SU-DHL-6 (cell line): ENCODE results near the gene PRR36.

Experiments
- EZH2phosphoT487 ChIP-seq: fragments of 200-600 bp; sonication (generic), shearing (Covaris generic); conservative IDR thresholded peaks from 2 replicates; pipeline ENCODE4 v1.6.1; 2018; ENCODE audit warnings: mild to moderate bottlenecking, antibody characterized with exemption, low read length, moderate library complexity, mixed read lengths
- TF ChIP-seq, protein P1 (sequence below): fragments of 200-600 bp; sonication (generic); IDR thresholded peaks from one replicate; pipeline ENCODE4 v1.5.1; 2017; ENCODE audit warnings: antibody characterized with exemption, mild to moderate bottlenecking, low read length, moderate library complexity; ENCODE audit not compliant: insufficient read depth, poor library complexity, severe bottlenecking

DNA sequence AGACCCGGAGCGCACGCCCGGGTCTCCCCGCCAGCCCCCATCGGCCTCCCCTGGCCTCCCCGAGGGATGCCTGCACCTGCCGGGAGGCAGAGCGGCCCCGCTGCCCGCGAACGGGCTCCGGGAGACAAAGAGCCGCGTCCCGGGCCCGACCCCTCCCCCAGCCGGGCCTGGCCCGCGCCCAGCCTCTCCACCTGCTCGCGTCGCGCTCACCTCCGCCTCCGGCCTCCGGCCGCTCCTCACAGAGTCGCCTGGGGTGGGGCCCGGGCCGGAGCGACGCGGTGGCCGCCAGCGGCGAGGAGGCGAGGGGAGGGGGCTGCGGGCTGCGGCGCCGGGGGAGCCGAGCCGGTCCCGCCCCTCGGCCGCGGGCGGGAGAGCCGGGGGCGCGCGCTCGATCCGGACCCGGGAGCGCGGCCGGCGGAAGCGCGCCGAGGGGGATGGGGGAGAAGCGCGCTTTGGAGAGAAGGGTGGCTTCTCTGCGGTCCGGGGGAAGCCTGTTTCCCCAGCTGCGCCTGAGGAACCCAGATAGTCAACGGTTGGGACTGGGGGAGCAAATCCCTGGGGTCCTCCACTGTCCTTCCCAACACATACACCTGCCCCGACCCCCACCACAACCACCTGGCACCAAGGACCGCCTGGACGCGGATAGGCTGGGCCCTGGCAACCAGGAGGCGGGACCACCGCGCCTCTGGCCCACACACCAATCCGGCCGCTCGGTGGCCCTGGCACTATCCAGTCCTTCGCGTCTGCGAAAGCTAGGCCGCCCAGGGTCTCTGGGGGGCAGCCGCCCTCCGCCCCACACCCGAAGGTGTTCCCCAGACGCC, at the start of gene PRR36:
- TF ChIP-seq, protein P1, sequence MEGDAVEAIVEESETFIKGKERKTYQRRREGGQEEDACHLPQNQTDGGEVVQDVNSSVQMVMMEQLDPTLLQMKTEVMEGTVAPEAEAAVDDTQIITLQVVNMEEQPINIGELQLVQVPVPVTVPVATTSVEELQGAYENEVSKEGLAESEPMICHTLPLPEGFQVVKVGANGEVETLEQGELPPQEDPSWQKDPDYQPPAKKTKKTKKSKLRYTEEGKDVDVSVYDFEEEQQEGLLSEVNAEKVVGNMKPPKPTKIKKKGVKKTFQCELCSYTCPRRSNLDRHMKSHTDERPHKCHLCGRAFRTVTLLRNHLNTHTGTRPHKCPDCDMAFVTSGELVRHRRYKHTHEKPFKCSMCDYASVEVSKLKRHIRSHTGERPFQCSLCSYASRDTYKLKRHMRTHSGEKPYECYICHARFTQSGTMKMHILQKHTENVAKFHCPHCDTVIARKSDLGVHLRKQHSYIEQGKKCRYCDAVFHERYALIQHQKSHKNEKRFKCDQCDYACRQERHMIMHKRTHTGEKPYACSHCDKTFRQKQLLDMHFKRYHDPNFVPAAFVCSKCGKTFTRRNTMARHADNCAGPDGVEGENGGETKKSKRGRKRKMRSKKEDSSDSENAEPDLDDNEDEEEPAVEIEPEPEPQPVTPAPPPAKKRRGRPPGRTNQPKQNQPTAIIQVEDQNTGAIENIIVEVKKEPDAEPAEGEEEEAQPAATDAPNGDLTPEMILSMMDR = no peak
- no peak for TF ChIP-seq EZH2phosphoT487
